Transverse colon (tissue), 4 donors: Measurements from ENCODE around the gene CTRB1. TPM values are rescaled to one million over a fixed set of nuclear protein-coding genes. Genes with fewer than 3 reads are reported as not detected.

Experiments
- DNase-seq: peaks from one replicate; pipeline ENCODE4 v3.0.0-alpha.2; 2019
- H3K27ac ChIP-seq, 4 donors: fragments of 200-600 bp; sonication (generic); 2 replicates each; pipeline ENCODE4 v1.5.1; 2016 to 2018; ENCODE audit warnings: inconsistent platforms in 4 of 4
- H3K27me3 ChIP-seq: fragments of 200-600 bp; sonication (generic); 2 replicates; pipeline ENCODE4 v1.5.1; 2017; ENCODE audit warnings: inconsistent platforms
- H3K36me3 ChIP-seq, 4 donors: fragments of 200-600 bp; sonication (generic); 2 replicates each; pipeline ENCODE4 v1.5.1; 2017 to 2019; ENCODE audit warnings: inconsistent platforms in 4 of 4
- H3K4me1 ChIP-seq, 4 donors: fragments of 200-600 bp; sonication (generic); 2 replicates each; pipeline ENCODE4 v1.5.1; 2017 to 2020; ENCODE audit warnings: inconsistent platforms in 4 of 4
- H3K4me3 ChIP-seq, 4 donors: fragments of 200-600 bp; sonication (generic); 1 replicate in 1 of 4; 2 replicates in 3 of 4; pipeline versions ENCODE4 v1.5.1 to v1.6.1; 2017 to 2019; ENCODE audit warnings: inconsistent platforms in 4 of 4
- H3K9me3 ChIP-seq, 2 donors: fragments of 200-600 bp; sonication (generic); 2 replicates each; pipeline ENCODE4 v1.5.1; 2017 to 2019; ENCODE audit warnings: inconsistent platforms in 2 of 2
- EP300 ChIP-seq: sonication (generic); formaldehyde crosslinking; IDR thresholded peaks from one replicate; pipeline ENCODE4 v1.6.1; 2017; ENCODE audit warnings: antibody characterized with exemption, low read depth
- POLR2A ChIP-seq: fragments of 450-650 bp; IDR thresholded peaks from one replicate; pipeline ENCODE4 v1.6.1; 2016; ENCODE audit warnings: antibody characterized with exemption, mild to moderate bottlenecking, moderate library complexity
- POLR2AphosphoS5 ChIP-seq, 3 donors: sonication (generic); formaldehyde crosslinking; IDR thresholded peaks; one replicate each; pipeline ENCODE4 v1.6.1; 2016; ENCODE audit warnings: antibody characterized with exemption in 3 of 3
- WGBS, 2 donors: methylation state at CpG; one replicate each; pipeline ENCODE4 v1.1.5; 2018; ENCODE audit warnings: low coverage in 1 of 2; 5-methylcytosine and 5-hydroxymethylcytosine counted together
- in situ Hi-C, 4 donors: fragments of 200-750 bp; cut with MboI; loops; one replicate each; pipeline versions ENCODE4 v1.15.0 to v1.15.1; 2017; ENCODE audit warnings: low sequenced_read_pairs in 3 of 4, low pct_ligation_motif_present in 1 of 4, low pct_unique_long_range_greater_than_20kb in 1 of 4
- intact Hi-C: fragments of 100-400 bp; cut with DNase I; formaldehyde crosslinking; loops from one replicate; pipeline ENCODE4 v1.15.1; 2023; ENCODE audit warnings: low total_unique reads
- total RNA-seq, 4 donors: library from RNA; depleted of rRNA; stranded (reverse); fragments of >200 nt; gene quantifications; one replicate each; pipeline ENCODE4 v1.1.0, GENCODE V29; 2016
- TF ChIP-seq, protein P1 (sequence below), 5 experiments: fragments of 200-600 bp in 3 of 5; fragments of 450-650 bp in 2 of 5; sonication (generic) in 3 of 5; IDR thresholded peaks; 1 replicate in 2 of 5; 2 replicates in 3 of 5; pipeline ENCODE4 v1.5.1; 2016 to 2017; ENCODE audit warnings: antibody characterized with exemption in 5 of 5, inconsistent platforms in 3 of 5, mild to moderate bottlenecking in 2 of 5, moderate library complexity in 1 of 5

CTRB1 gene
- total RNA-seq, 4 donors from 2014 or later, result not detected

DNA sequence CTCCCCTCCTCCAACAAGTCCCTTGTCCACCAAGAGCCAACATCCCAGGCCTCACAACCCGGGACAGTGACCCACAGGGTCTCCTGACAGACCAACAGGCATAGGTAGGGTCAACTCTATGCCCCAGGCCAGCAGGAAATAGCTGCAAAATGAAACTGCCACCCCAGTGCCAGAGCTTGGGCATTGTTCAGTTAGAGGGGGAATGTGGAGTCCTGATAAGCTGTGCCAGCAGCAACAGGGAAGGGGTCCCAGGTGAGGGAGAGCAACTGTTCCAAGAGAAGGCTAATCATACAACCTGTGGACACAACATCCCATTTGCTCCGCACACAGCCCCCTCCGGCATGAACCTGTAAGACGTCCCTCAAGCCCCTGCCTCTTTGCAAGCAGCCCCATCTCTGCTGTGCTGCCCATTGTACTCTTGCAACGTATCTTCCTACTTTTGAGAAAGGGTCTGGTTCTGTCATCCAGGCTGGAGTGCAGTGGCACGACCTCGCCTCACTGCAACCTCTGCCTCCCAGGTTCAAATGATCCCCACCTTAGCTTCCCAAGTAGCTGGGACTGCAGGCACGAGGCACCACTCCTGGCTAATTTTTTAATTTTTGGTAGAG lies 29.0 kb upstream of the CTRB1 start:
- H3K4me3 ChIP-seq, result no peak overlapping the region
- no peaks in the 10 kb centered on the region for H3K36me3 ChIP-seq
- no peak for DNase-seq
- no peaks in the 10 kb centered on the region for H3K27me3 ChIP-seq
- H3K27ac ChIP-seq, result no peak overlapping the region
- H3K4me1 ChIP-seq, result peaks cover 0 to 2% (median 0%) of the 10 kb centered on the region in 4 donors
- TF ChIP-seq, protein P1, sequence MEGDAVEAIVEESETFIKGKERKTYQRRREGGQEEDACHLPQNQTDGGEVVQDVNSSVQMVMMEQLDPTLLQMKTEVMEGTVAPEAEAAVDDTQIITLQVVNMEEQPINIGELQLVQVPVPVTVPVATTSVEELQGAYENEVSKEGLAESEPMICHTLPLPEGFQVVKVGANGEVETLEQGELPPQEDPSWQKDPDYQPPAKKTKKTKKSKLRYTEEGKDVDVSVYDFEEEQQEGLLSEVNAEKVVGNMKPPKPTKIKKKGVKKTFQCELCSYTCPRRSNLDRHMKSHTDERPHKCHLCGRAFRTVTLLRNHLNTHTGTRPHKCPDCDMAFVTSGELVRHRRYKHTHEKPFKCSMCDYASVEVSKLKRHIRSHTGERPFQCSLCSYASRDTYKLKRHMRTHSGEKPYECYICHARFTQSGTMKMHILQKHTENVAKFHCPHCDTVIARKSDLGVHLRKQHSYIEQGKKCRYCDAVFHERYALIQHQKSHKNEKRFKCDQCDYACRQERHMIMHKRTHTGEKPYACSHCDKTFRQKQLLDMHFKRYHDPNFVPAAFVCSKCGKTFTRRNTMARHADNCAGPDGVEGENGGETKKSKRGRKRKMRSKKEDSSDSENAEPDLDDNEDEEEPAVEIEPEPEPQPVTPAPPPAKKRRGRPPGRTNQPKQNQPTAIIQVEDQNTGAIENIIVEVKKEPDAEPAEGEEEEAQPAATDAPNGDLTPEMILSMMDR (IDR thresholded peaks at IDR 0.05), result no peak
- TF ChIP-seq POLR2AphosphoS5 (IDR thresholded peaks at IDR 0.05), result no peak
- no peaks in the 10 kb centered on the region for H3K9me3 ChIP-seq
- intact Hi-C loops, result no loop called here
- 74% methylated on average over 8 of the region's 8 CpGs; no CpG with 5 or more reads in 1 of the 2 donors for WGBS, 2 donors
- in situ Hi-C loops, result loop anchor here in 2 of 4 donors (25.0 kb wide), 1 partner anchor 573 kb away; no protein-coding TSS in a partner anchor

DNA sequence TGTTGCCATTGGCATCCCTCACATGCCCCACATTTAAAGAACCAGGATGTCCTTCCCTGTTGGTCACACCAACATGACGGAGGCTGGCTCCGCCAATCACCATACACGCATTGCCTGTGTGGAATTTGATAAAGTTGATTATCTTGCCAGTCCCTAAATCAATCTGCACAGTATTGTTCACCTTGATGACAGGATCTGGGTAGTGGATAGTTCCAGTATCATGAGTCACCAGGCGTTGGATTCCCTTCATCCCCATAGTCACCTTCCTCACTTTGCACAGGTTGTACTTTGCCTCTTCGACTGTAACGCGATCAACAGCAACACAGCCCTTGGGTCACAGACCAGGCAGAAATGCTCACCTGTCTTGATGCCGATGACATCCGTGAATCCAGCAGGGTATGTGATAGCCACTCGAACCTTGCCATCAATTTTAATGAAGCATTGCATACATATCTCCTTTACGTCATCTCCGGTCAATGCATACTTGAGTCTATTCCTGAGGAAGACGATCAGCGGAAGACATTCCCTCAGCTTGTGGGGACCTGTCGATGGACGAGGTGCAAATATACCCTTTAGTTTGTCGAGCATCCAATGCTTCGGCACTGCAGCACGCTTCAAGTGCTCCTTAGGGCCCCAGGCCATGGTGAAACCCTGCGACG lies 26.1 kb upstream of the CTRB1 start:
- H3K4me1 ChIP-seq, result no peaks in the 10 kb centered on the region
- H3K27me3 ChIP-seq, result peaks cover 19% of the 10 kb centered on the region
- H3K4me3 ChIP-seq, result no peak overlapping the region
- 91% methylated on average over 13 to 21 of the region's 21 CpGs for WGBS, 2 donors
- TF ChIP-seq EP300, result no peak
- TF ChIP-seq POLR2AphosphoS5 (IDR thresholded peaks at IDR 0.05), result no peak
- TF ChIP-seq POLR2A, result no peak
- TF ChIP-seq, protein P1 (IDR thresholded peaks at IDR 0.05), result no peak
- no peak overlapping the region for H3K27ac ChIP-seq
- no peaks in the 10 kb centered on the region for H3K9me3 ChIP-seq
- DNase-seq, result no peak
- intact Hi-C loops, result no loop called here
- H3K36me3 ChIP-seq, result no peaks in the 10 kb centered on the region
- in situ Hi-C loops, result loop anchor here in 2 of 4 donors (25.0 kb wide), 1 partner anchor 570 kb away; no protein-coding TSS in a partner anchor

DNA sequence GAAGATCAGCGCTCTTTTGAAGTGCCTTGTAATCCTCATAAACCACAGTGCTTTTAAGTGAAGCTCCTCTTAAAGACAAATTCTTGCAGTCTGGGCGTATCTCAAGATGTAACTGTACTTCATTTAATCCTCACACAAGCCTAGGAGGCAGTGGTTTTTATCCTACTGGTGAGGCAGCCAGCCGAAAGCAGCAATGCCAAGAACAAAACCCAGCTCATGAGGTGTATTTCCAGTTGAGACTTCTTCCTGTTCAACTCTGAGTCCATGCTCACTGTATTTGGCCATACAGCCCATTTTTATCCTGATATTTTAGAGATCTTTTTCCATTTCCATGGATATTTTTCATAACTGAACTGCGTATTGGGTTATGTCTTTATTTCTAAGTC lies 25.5 kb upstream of the CTRB1 start:
- H3K4me1 ChIP-seq, result peaks cover 0 to 5% (median 0%) of the 10 kb centered on the region in 4 donors
- H3K9me3 ChIP-seq, result no peaks in the 10 kb centered on the region
- H3K4me3 ChIP-seq, result no peak overlapping the region
- 85 to 100% methylated on average over 2 to 4 of the region's 4 CpGs for WGBS, 2 donors
- no peaks in the 10 kb centered on the region for H3K36me3 ChIP-seq
- intact Hi-C loops, result no loop called here
- no peak overlapping the region for H3K27ac ChIP-seq
- DNase-seq, result no peak
- TF ChIP-seq, protein P1 (IDR thresholded peaks at IDR 0.05), result no peak
- no peak for TF ChIP-seq POLR2A
- TF ChIP-seq POLR2AphosphoS5 (IDR thresholded peaks at IDR 0.05), result no peak
- TF ChIP-seq EP300, result no peak
- peaks cover 24% of the 10 kb centered on the region for H3K27me3 ChIP-seq
- in situ Hi-C loops, result loop anchor here in 2 of 4 donors (25.0 kb wide), 1 partner anchor 569 kb away; no protein-coding TSS in a partner anchor

DNA sequence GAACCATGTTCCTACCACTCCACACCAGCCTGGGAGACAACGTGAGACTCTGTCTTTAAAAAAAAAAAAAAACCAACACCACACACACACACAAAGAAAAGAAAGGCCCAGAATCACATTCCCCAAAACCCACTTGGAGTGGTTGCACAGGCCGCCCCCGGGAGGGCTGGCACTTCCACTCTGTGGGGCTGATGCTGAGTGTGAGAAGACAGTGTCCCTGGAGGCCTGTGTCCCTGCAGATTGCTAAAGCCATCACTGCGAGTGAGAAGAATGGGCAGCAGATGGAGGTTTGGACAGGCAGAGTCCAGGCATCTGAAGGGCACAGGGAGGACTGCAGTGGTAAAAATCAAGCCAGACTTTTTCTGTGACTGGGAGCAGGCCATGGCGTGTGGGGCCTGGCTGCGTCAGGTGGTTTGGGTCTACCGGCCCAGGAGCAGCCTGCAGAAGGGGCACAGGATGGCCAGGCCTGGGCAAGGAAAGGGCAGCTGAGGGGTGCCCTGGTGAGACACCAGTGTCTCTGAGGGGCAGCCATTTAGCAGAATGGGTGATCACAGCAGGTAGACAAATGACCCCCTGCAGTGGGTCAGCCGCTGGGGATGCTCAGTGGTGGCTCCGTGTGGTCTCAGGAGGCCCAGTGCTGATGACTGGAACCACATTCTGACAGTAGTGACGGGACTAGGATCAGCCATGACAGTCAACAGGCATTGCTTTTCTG lies 24.9 kb upstream of the CTRB1 start:
- 74 to 88% methylated on average over 4 to 10 of the region's 10 CpGs for WGBS, 2 donors
- DNase-seq, result no peak
- Histone ChIP-seq H3K27me3 (peaks cover 26% of the 10 kb centered on the region), H3K9me3 (no peaks in the 10 kb centered on the region), H3K27ac (no peak overlapping the region), H3K4me1 (peaks cover 0 to 7% (median 0%) of the 10 kb centered on the region in 4 donors), H3K4me3 (no peak overlapping the region), H3K36me3 (no peaks in the 10 kb centered on the region)
- intact Hi-C loops (no loop called here), in situ Hi-C loops (loop anchor here in 2 of 4 donors (25.0 kb wide), 1 partner anchor 568 kb away; no protein-coding TSS in a partner anchor)
- TF ChIP-seq POLR2A (no peak), EP300 (no peak), POLR2AphosphoS5 (IDR thresholded peaks at IDR 0.05) (no peak)
- TF ChIP-seq, protein P1 (IDR thresholded peaks at IDR 0.05), result no peak
